Fibroblast of skin of left biceps (primary cell): ENCODE data around the gene GPLD1.

Experiments used
- DNase-seq, 2 experiments: peaks; one replicate each; pipeline ENCODE4 v3.0.0-alpha.2; 2013; ENCODE audit warnings: low read depth in 2 of 2

GPLD1 gene

GRCh38 chr6:24497254-24497970 lies 8.0 kb upstream of the GPLD1 start:
- no peak for DNase-seq

- DNase-seq = peak in 1 of 2 experiments; percentile 11
These were observed 5.7 kb upstream of the GPLD1 start, which contains the start of gene ALDH5A1 for GRCh38 chr6:24494821-24495795. ALDH5A1 (plus strand) TSS chr6:24494969; CDS start chr6:24494997, 28 bp downstream.

GRCh38 chr6:24493945-24494820 lies 4.8 kb upstream of the GPLD1 start:
- DNase-seq = no peak

GRCh38 chr6:24492475-24492874 lies 3.1 kb upstream of the GPLD1 start:
- DNase-seq = no peak

GRCh38 chr6:24490948-24491347 lies 1.6 kb upstream of the GPLD1 start:
- DNase-seq = no peak

- no peak for DNase-seq
These were observed 503 bp upstream of the GPLD1 start for GRCh38 chr6:24489881-24490280.

- no peak for DNase-seq
These were observed 3.3 kb downstream of the GPLD1 start for GRCh38 chr6:24486065-24486464.

- no peak for DNase-seq
These were observed 4.6 kb downstream of the GPLD1 start for GRCh38 chr6:24484657-24485323.

GRCh38 chr6:24481449-24481848 lies 7.9 kb downstream of the GPLD1 start:
- DNase-seq = no peak

- no peak for DNase-seq
These were observed 8.7 kb downstream of the GPLD1 start for GRCh38 chr6:24480705-24481104.

GRCh38 chr6:24478903-24479302 lies 10.5 kb downstream of the GPLD1 start:
- no peak for DNase-seq

- no peak for DNase-seq
These were observed 12.3 kb downstream of the GPLD1 start for GRCh38 chr6:24477070-24477469.

- no peak for DNase-seq
These were observed 12.7 kb downstream of the GPLD1 start for GRCh38 chr6:24476631-24477030.

GRCh38 chr6:24472181-24472580 lies 17.2 kb downstream of the GPLD1 start:
- DNase-seq = no peak

GRCh38 chr6:24469811-24470210 lies 19.6 kb downstream of the GPLD1 start:
- DNase-seq = no peak

GRCh38 chr6:24464253-24465038 lies 24.9 kb downstream of the GPLD1 start:
- DNase-seq = no peak

- DNase-seq = no peak
These were observed 28.4 kb downstream of the GPLD1 start for GRCh38 chr6:24460966-24461365.

GRCh38 chr6:24458941-24459340 lies 30.4 kb downstream of the GPLD1 start:
- DNase-seq = no peak

GRCh38 chr6:24458134-24458533 lies 31.2 kb downstream of the GPLD1 start:
- no peak for DNase-seq

GRCh38 chr6:24455061-24455460 lies 34.3 kb downstream of the GPLD1 start:
- DNase-seq = no peak
